Testis (tissue), 3 donors: Measurements from ENCODE around the gene ZNF148. TPM values are rescaled to one million over a fixed set of nuclear protein-coding genes. Genes with fewer than 3 reads are reported as not detected.

Experiments used
- DNase-seq: peaks from one replicate; pipeline ENCODE4 v3.0.0-alpha.2; 2019
- H3K27ac ChIP-seq, 2 donors: fragments of 200-600 bp; sonication (generic); one replicate each; pipeline ENCODE4 v1.5.1; 2019
- H3K27me3 ChIP-seq: fragments of 200-600 bp; sonication (generic); one replicate; pipeline ENCODE4 v1.5.1; 2019
- H3K36me3 ChIP-seq: fragments of 200-600 bp; sonication (generic); one replicate; pipeline ENCODE4 v1.5.1; 2017; ENCODE audit warnings: low read depth; ENCODE audit errors: missing control alignments
- H3K4me1 ChIP-seq: fragments of 200-600 bp; sonication (generic); one replicate; pipeline ENCODE4 v1.5.1; 2019
- H3K4me3 ChIP-seq, 2 donors: fragments of 200-600 bp; sonication (generic); one replicate each; pipeline ENCODE4 v1.5.1; 2017 to 2019
- H3K9me3 ChIP-seq: fragments of 200-600 bp; sonication (generic); one replicate; pipeline ENCODE4 v1.5.1; 2017
- POLR2A ChIP-seq: fragments of 450-650 bp; IDR thresholded peaks from one replicate; pipeline ENCODE4 v1.6.1; 2017; ENCODE audit warnings: antibody characterized with exemption, mild to moderate bottlenecking, moderate library complexity
- WGBS, 2 donors: methylation state at CpG; one replicate each; pipeline ENCODE4 v1.1.5; 2018; 5-methylcytosine and 5-hydroxymethylcytosine counted together
- intact Hi-C: fragments of 100-400 bp; cut with DNase I; formaldehyde crosslinking; loops from one replicate; pipeline ENCODE4 v1.15.1; 2023; ENCODE audit warnings: low total_unique reads
- polyA plus RNA-seq: library from polyadenylated mRNA; stranded (reverse); fragments of 350-450 nt; fragmentation: Illumina TruSeq; extraction: RNeasy Lipid Tissue Mini Kit (QIAGEN cat#74804); gene quantifications from one replicate; pipeline ENCODE4 v1.2.3, GENCODE V29; 2014; ENCODE audit warnings: low read depth, low replicate concordance; ENCODE audit not compliant: insufficient read depth
- total RNA-seq, 2 donors: library from RNA; depleted of rRNA; stranded (reverse); fragments of >200 nt; gene quantifications; one replicate each; pipeline ENCODE4 v1.2.3, GENCODE V29; 2016
- TF ChIP-seq, protein P1 (sequence below), 3 experiments: fragments of 450-650 bp in 2 of 3; fragments of 200-600 bp in 1 of 3; sonication (generic) in 1 of 3; IDR thresholded peaks; one replicate each; pipeline ENCODE4 v1.5.1; 2016 to 2019; ENCODE audit warnings: antibody characterized with exemption in 3 of 3, mild to moderate bottlenecking in 2 of 3, moderate library complexity in 1 of 3

The ZNF148 gene
- total and polyA plus RNA-seq, 3 donors from 2014 or later = 17.6 to 33.6 (median 29.7) TPM

GRCh38 chr3:125356140-125357026 is 18.7 kb downstream of the ZNF148 start:
- TF ChIP-seq, protein P1, sequence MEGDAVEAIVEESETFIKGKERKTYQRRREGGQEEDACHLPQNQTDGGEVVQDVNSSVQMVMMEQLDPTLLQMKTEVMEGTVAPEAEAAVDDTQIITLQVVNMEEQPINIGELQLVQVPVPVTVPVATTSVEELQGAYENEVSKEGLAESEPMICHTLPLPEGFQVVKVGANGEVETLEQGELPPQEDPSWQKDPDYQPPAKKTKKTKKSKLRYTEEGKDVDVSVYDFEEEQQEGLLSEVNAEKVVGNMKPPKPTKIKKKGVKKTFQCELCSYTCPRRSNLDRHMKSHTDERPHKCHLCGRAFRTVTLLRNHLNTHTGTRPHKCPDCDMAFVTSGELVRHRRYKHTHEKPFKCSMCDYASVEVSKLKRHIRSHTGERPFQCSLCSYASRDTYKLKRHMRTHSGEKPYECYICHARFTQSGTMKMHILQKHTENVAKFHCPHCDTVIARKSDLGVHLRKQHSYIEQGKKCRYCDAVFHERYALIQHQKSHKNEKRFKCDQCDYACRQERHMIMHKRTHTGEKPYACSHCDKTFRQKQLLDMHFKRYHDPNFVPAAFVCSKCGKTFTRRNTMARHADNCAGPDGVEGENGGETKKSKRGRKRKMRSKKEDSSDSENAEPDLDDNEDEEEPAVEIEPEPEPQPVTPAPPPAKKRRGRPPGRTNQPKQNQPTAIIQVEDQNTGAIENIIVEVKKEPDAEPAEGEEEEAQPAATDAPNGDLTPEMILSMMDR (IDR thresholded peaks at IDR 0.05) = no peak
- TF ChIP-seq POLR2A = no peak
- H3K4me3 ChIP-seq = peak overlapping the region; percentile 56 to 62
- no peaks in the 10 kb centered on the region for H3K9me3 ChIP-seq
- intact Hi-C loops = no loop called here
- WGBS, 2 donors = 10 to 11% methylated on average over 5 of the region's 5 CpGs
- H3K4me1 ChIP-seq = peaks cover 21% of the 10 kb centered on the region
- H3K27me3 ChIP-seq = no peaks in the 10 kb centered on the region
- peak overlapping the region; percentile 16 to 18 for H3K27ac ChIP-seq
- H3K36me3 ChIP-seq = no peaks in the 10 kb centered on the region
- DNase-seq = no peak

DNA sequence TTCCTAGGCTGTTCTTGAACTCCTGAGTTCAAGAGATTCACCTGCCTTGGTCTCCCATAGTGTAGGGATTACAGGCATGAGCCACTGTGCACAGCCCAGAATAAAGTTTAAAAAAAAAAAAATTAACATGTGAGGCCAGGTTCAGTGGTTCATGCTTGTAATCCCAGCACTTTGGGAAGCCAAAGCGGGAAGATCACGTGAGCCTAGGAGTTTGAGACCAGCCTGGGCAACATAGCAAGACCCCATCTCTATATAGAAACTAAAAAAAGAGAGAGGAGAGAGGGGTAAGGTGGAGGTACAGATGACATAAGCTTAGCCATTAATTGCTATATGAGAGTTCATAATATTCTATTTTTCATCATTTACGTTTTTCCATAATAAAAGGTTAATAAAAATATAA is 21.5 kb downstream of the ZNF148 start:
- TF ChIP-seq POLR2A = no peak
- TF ChIP-seq, protein P1 (IDR thresholded peaks at IDR 0.05) = no peak
- Histone ChIP-seq H3K27me3 (no peaks in the 10 kb centered on the region), H3K36me3 (no peaks in the 10 kb centered on the region), H3K27ac (no peak overlapping the region), H3K9me3 (no peaks in the 10 kb centered on the region), H3K4me1 (peaks cover 21% of the 10 kb centered on the region), H3K4me3 (no peak overlapping the region)
- intact Hi-C loops = no loop called here
- no peak for DNase-seq
- WGBS, 2 donors = 94 to 98% methylated on average over 3 of the region's 3 CpGs

- no peak overlapping the region for H3K4me3 ChIP-seq
- TF ChIP-seq, protein P1 (IDR thresholded peaks at IDR 0.05) = no peak
- no peak for TF ChIP-seq POLR2A
- intact Hi-C loops = no loop called here
- H3K4me1 ChIP-seq = peaks cover 21% of the 10 kb centered on the region
- DNase-seq = no peak
- H3K36me3 ChIP-seq = no peaks in the 10 kb centered on the region
- H3K9me3 ChIP-seq = no peaks in the 10 kb centered on the region
- no peak overlapping the region for H3K27ac ChIP-seq
- H3K27me3 ChIP-seq = no peaks in the 10 kb centered on the region
Measured at GRCh38 chr3:125353128-125353527, 22.0 kb downstream of the ZNF148 start.

- intact Hi-C loops = no loop called here
- WGBS, 2 donors = 70 to 75% methylated on average over 2 of the region's 2 CpGs
- no peaks in the 10 kb centered on the region for H3K27me3 ChIP-seq
- no peak for TF ChIP-seq POLR2A
- TF ChIP-seq, protein P1 (IDR thresholded peaks at IDR 0.05) = no peak
- no peaks in the 10 kb centered on the region for H3K36me3 ChIP-seq
- peaks cover 15% of the 10 kb centered on the region for H3K4me1 ChIP-seq
- no peak overlapping the region for H3K4me3 ChIP-seq
- no peak for DNase-seq
- no peaks in the 10 kb centered on the region for H3K9me3 ChIP-seq
- H3K27ac ChIP-seq = no peak overlapping the region
Measured at GRCh38 chr3:125351814-125352456, 23.2 kb downstream of the ZNF148 start.
